GM12878 (cell line): ENCODE data around the gene CASK. TPM values are rescaled to one million over a fixed set of nuclear protein-coding genes. Genes with fewer than 3 reads are reported as not detected.

Experiments used
- ATAC-seq: fragments of 200-7000 bp; cut with Tn5 transposase; 3 replicates; pipeline ENCODE4 v1.9.1; 2020; ENCODE audit warnings: mild to moderate bottlenecking, moderate library complexity
- BruUV-seq: library from RNA; stranded (reverse); fragments of 400-500 nt; replicated peaks from 2 replicates; lab custom pipeline; 2021; lab: Mats Ljungman, UMichigan
- CTCF ChIA-PET: fragments of 300-600 bp; sonication (Branson Sonifier 250); formaldehyde crosslinking; extraction: SDS; loops from one replicate; lab custom pipeline; 2021; ENCODE audit warnings: inconsistent platforms; lab: Yijun Ruan, JAX
- POLR2A ChIA-PET: fragments of 350-600 bp; formaldehyde crosslinking; extraction: SDS; loops from one replicate; lab custom pipeline; 2021; ENCODE audit warnings: inconsistent platforms; lab: Charles Lee
- RAD21 ChIA-PET: fragments of 300-600 bp; sonication (Branson Sonifier 250); formaldehyde crosslinking; loops from one replicate; lab custom pipeline; 2023; ENCODE audit warnings: antibody characterized with exemption; ENCODE audit not compliant: unreplicated experiment; lab: Charles Lee
- SMC1A ChIA-PET: fragments of 300-600 bp; sonication (Branson Sonifier 250); formaldehyde crosslinking; loops from one replicate; lab custom pipeline; 2023; ENCODE audit not compliant: unreplicated experiment, uncharacterized antibody; lab: Charles Lee
- DNase-seq: peaks from one replicate; pipeline ENCODE4 v3.0.0-alpha.2; 2011; ENCODE audit warnings: low read depth, low spot score
- FAIRE-seq: peaks from 3 replicates; lab custom pipeline; 2011; peaks lifted over from hg19 to GRCh38; lab: Jason Lieb, UNC
- H2AFZ ChIP-seq: 2 replicates; pipeline ENCODE4 v1.6.0; 2011; ENCODE audit warnings: low read depth, low read length, control low read depth; ENCODE audit not compliant: control insufficient read depth
- H3K27ac ChIP-seq: 2 replicates; pipeline ENCODE4 v1.5.1; 2011; ENCODE audit warnings: control low read depth; ENCODE audit not compliant: control insufficient read depth, insufficient read depth
- H3K27me3 ChIP-seq, 2 experiments: replicated peaks in 1 of 2; 2 replicates each; pipeline versions ENCODE4 v1.6.0 to v1.6.1; 2011; ENCODE audit warnings: low read length in 1 of 2; ENCODE audit not compliant: control insufficient read depth in 2 of 2, insufficient read depth in 2 of 2
- H3K36me3 ChIP-seq, 2 experiments: 2 replicates each; pipeline ENCODE4 v1.5.1; 2011; ENCODE audit warnings: low read length in 1 of 2; ENCODE audit not compliant: control insufficient read depth in 2 of 2, insufficient read depth in 2 of 2
- H3K4me1 ChIP-seq: 2 replicates; pipeline ENCODE4 v1.6.1; 2011; ENCODE audit warnings: mild to moderate bottlenecking, low read length, moderate library complexity, mixed read lengths; ENCODE audit not compliant: control insufficient read depth, insufficient read depth
- H3K4me2 ChIP-seq: 2 replicates; pipeline ENCODE4 v1.6.0; 2011; ENCODE audit warnings: control low read depth; ENCODE audit not compliant: control insufficient read depth, insufficient read depth
- H3K4me3 ChIP-seq: fragments of 200-600 bp; sonication (generic); 2 replicates; pipeline ENCODE4 v1.5.1; 2016
- H3K79me2 ChIP-seq: 2 replicates; pipeline ENCODE4 v1.6.0; 2011; ENCODE audit warnings: low read length; ENCODE audit not compliant: control insufficient read depth, insufficient read depth
- H3K9ac ChIP-seq: 2 replicates; pipeline ENCODE4 v1.8.0; 2011; ENCODE audit warnings: low read length, control low read depth, mixed read lengths; ENCODE audit not compliant: control insufficient read depth, insufficient read depth
- H3K9me3 ChIP-seq: replicated peaks from 3 replicates; pipeline ENCODE4 v1.5.1; 2011; ENCODE audit warnings: mild to moderate bottlenecking, low read length; ENCODE audit not compliant: control insufficient read depth, insufficient read depth
- H4K20me1 ChIP-seq: 2 replicates; pipeline ENCODE4 v1.6.0; 2011; ENCODE audit not compliant: control insufficient read depth, insufficient read depth
- BACH1 ChIP-seq: fragments of 450-650 bp; IDR thresholded peaks from 2 replicates; pipeline ENCODE4 v1.6.1; 2017; ENCODE audit warnings: mild to moderate bottlenecking, borderline replicate concordance
- EZH2 ChIP-seq: IDR thresholded peaks from 2 replicates; pipeline ENCODE4 v1.6.1; 2012; ENCODE audit warnings: low read depth, mild to moderate bottlenecking, control low read depth, inconsistent platforms, low read length, borderline replicate concordance; ENCODE audit not compliant: control insufficient read depth
- GABPA ChIP-seq: IDR thresholded peaks from 2 replicates; pipeline ENCODE4 v1.6.1; 2014; ENCODE audit warnings: antibody characterized with exemption, low read depth, mild to moderate bottlenecking, inconsistent platforms
- RFX5 ChIP-seq: IDR thresholded peaks from 2 replicates; pipeline ENCODE4 v1.6.1; 2011; ENCODE audit warnings: low read depth, low read length, improper control_type of control experiment
- TBL1XR1 ChIP-seq: IDR thresholded peaks from 2 replicates; pipeline ENCODE4 v1.6.1; 2012; ENCODE audit warnings: low read depth, low read length, improper control_type of control experiment
- WGBS: methylation state at CpG from one replicate; pipeline ENCODE4 v1.1.6; 2016; ENCODE audit warnings: low lambda C conversion rate; ENCODE audit not compliant: insufficient replicate concordance, insufficient coverage; ENCODE audit errors: missing lambda C conversion rate; 5-methylcytosine and 5-hydroxymethylcytosine counted together
- in situ Hi-C: fragments of 300-500 bp; cut with MboI; formaldehyde crosslinking; loops from 9 replicates; pipeline ENCODE4 v1.14.3; 2018; ENCODE audit warnings: mixed read lengths
- intact Hi-C: fragments of 100-400 bp; cut with micrococcal nuclease; formaldehyde crosslinking; loops from one replicate; pipeline ENCODE4 v1.14.2; 2022; ENCODE audit not compliant: unreplicated experiment
- polyA plus RNA-seq, 11 experiments: library from polyadenylated mRNA; depleted of rRNA in 4 of 11; unstranded in 6 of 11; stranded (reverse) in 5 of 11; fragments of >200 nt; fragmentation: Nextera tagmentation in 4 of 11; fragmentation: Illumina TruSeq in 1 of 11; extraction: Ambion mirVana in 4 of 11; extraction: Trizol in 1 of 11; gene quantifications; 1 replicate in 1 of 11; 2 replicates in 10 of 11; pipeline versions ENCODE4 v1.2.1 to v1.2.3, GENCODE V29; 2011 to 2016; ENCODE audit warnings: inconsistent platforms in 2 of 11, missing spikeins in 2 of 11, low read depth in 1 of 11
- total RNA-seq, 4 experiments: library from RNA; depleted of rRNA in 3 of 4; stranded (reverse); fragments of >200 nt in 3 of 4; fragmentation: Illumina TruSeq in 1 of 4; extraction: Trizol in 1 of 4; gene quantifications; 2 replicates each; pipeline versions ENCODE4 v1.2.1 to v1.2.3, GENCODE V29; 2013 to 2021

CASK gene
- total and polyA plus RNA-seq, 10 of the 15 experiments (the other 5 are each of a cell fraction or from before 2014, with no cell fraction given) = 0.60 to 45.9 (median 4.8) TPM

GRCh38 chrX:41889317-41890025 lies 33.9 kb downstream of the CASK start:
- TF ChIP-seq EZH2 = no peak
- no peak for TF ChIP-seq BACH1
- no peak for ATAC-seq
- no peak overlapping the region for H3K9ac ChIP-seq
- SMC1A ChIA-PET = no interaction called here
- no peaks in the 10 kb centered on the region for H3K79me2 ChIP-seq
- no peaks in the 10 kb centered on the region for H3K36me3 ChIP-seq
- no peak overlapping the region for H3K4me2 ChIP-seq
- DNase-seq = no peak
- in situ Hi-C loops (no loop called here), intact Hi-C loops (no loop called here)
- POLR2A ChIA-PET = no interaction called here
- H3K9me3 ChIP-seq = no peaks in the 10 kb centered on the region
- no peak for FAIRE-seq
- no peaks in the 10 kb centered on the region for H4K20me1 ChIP-seq
- no peaks in the 10 kb centered on the region for H3K4me1 ChIP-seq
- CTCF ChIA-PET = no interaction called here
- 22% methylated on average over 1 of the region's 1 CpG for whole genome bisulfite sequencing
- H3K4me3 ChIP-seq = no peak overlapping the region
- H2AFZ ChIP-seq = no peak overlapping the region
- H3K27me3 ChIP-seq = no peaks in the 10 kb centered on the region
- H3K27ac ChIP-seq = no peak overlapping the region
- BruUV-seq = TSS peak; percentile 13
- RAD21 ChIA-PET = no interaction called here

- in situ Hi-C loops (no loop called here), intact Hi-C loops (no loop called here)
- peak; percentile 21; the same call in 2 of the 3 replicates for ATAC-seq
- no peak for DNase-seq
- H3K36me3 ChIP-seq = no peaks in the 10 kb centered on the region
- H2AFZ ChIP-seq = no peak overlapping the region
- RAD21 ChIA-PET = interaction anchor here (2.3 kb wide), 1 partner anchor 29 kb away, joined by 6 read pairs; no protein-coding TSS in a partner anchor
- WGBS = 0% methylated on average over 1 of the region's 1 CpG
- H4K20me1 ChIP-seq = no peaks in the 10 kb centered on the region
- SMC1A ChIA-PET = interaction anchor here (1.2 kb wide), 1 partner anchor 27 kb away, joined by 6 read pairs; no protein-coding TSS in a partner anchor
- no peak for FAIRE-seq
- no peaks in the 10 kb centered on the region for H3K79me2 ChIP-seq
- H3K9me3 ChIP-seq = no peaks in the 10 kb centered on the region
- no peak overlapping the region for H3K4me2 ChIP-seq
- no peak overlapping the region for H3K27ac ChIP-seq
- no peaks in the 10 kb centered on the region for H3K27me3 ChIP-seq
- BruUV-seq = no TSS peak
- H3K4me3 ChIP-seq = no peak overlapping the region
- POLR2A ChIA-PET = interaction anchor here (2.2 kb wide), 1 partner anchor 20 kb away, joined by 6 read pairs; no protein-coding TSS in a partner anchor
- no peak for TF ChIP-seq RFX5
- no peak for TF ChIP-seq GABPA
- no peak for TF ChIP-seq TBL1XR1
- no peaks in the 10 kb centered on the region for H3K4me1 ChIP-seq
- no peak overlapping the region for H3K9ac ChIP-seq
- CTCF ChIA-PET = no interaction called here
Observed at GRCh38 chrX:41887691-41888090, 35.7 kb downstream of the CASK start.
